GM12873 (cell line): Measurements from ENCODE around the gene ACER2.

Experiments used
- TF ChIP-seq, protein P1 (sequence below): IDR thresholded peaks from 2 replicates; pipeline ENCODE4 v1.5.1; 2012; ENCODE audit warnings: low read depth, mild to moderate bottlenecking, moderate library complexity, low read length, control low read depth; ENCODE audit not compliant: insufficient read depth; ENCODE audit errors: missing control alignments

The ACER2 gene

GRCh38 chr9:19411316-19411715 is 2.5 kb downstream of the ACER2 start:
- TF ChIP-seq, protein P1, sequence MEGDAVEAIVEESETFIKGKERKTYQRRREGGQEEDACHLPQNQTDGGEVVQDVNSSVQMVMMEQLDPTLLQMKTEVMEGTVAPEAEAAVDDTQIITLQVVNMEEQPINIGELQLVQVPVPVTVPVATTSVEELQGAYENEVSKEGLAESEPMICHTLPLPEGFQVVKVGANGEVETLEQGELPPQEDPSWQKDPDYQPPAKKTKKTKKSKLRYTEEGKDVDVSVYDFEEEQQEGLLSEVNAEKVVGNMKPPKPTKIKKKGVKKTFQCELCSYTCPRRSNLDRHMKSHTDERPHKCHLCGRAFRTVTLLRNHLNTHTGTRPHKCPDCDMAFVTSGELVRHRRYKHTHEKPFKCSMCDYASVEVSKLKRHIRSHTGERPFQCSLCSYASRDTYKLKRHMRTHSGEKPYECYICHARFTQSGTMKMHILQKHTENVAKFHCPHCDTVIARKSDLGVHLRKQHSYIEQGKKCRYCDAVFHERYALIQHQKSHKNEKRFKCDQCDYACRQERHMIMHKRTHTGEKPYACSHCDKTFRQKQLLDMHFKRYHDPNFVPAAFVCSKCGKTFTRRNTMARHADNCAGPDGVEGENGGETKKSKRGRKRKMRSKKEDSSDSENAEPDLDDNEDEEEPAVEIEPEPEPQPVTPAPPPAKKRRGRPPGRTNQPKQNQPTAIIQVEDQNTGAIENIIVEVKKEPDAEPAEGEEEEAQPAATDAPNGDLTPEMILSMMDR: no peak

- TF ChIP-seq, protein P1: no peak
These were observed 7.3 kb downstream of the ACER2 start for GRCh38 chr9:19416143-19416542.

- TF ChIP-seq, protein P1: no peak
These were observed 12.1 kb downstream of the ACER2 start for GRCh38 chr9:19420877-19421276.

GRCh38 chr9:19423163-19423562 is 14.4 kb downstream of the ACER2 start:
- TF ChIP-seq, protein P1: no peak

GRCh38 chr9:19424176-19424779 is 15.5 kb downstream of the ACER2 start:
- TF ChIP-seq, protein P1: no peak

GRCh38 chr9:19429595-19429994 is 20.8 kb downstream of the ACER2 start:
- TF ChIP-seq, protein P1: no peak

DNA sequence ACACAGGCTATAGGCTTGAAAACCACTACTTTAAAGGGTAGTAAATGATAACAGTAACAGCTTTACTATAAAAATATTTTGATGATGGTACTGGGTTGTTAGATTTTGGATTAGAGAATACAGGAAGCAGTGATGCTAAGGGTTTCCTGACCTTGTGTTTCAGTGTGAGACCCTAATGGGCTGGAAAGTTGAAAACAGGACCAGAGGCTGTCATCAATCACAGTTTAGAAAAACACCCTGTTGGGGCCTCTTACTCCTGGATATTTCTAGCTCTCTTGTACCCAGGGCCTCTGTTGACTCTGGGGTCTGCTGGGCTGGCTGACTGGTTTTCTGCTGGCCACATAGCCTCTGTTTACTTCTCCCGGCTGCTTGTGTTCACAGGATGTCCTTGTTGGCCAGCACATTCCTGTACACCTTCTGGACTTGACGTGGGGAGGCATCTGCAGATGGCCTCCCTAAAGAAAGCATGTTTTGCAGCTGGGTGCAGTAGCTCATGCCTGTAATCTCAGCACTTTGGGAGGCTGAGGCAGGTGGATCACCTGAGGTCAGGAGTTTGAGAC is 21.5 kb downstream of the ACER2 start:
- TF ChIP-seq, protein P1: no peak
